Stimulated activated CD8-positive, alpha-beta memory T cell treated with anti-CD3 and anti-CD28 coated beads, Interleukin-15, amount 100 ng/mL, for 4 hours (primary cell): ENCODE data around the gene CSMD2.

Experiments
- DNase-seq, 2 donors: peaks; one replicate each; pipeline ENCODE4 v3.0.0-alpha.2; 2020; ENCODE audit warnings: low read depth in 2 of 2

The CSMD2 gene

DNA sequence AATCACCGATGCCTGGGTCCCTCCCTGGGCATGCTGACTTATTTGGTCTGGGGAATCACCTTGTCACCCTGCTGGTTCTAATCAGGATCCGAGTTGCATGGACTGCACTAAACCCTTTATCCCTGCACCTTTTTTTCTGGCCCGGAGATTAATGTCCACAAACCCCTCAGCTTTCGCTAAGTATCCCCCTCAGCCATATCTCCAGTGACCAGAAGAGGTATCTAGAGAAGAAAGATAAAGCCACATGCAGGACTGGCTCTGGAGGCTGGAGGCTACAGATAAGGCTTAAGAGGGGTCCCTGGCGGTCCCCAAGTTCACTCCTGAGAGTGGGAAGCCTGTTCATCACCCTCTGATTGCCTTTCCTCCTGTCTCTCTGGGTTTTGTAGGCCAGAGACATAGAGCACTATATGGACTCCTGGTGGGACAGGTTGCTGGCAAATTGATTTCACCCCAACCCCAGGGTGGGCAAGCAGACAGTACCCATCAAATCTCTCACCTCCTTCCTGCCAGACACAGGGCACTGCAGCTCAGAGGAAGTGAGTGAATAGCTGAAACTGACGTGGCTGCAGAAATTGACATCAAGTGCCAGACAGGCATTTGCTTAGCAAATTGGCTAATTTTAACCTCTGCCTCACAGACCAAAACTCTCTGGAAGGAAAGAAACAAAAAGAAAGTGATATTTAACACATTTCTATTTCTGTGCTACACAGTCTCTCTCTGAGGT lies 262.4 kb downstream of the CSMD2 start:
- no peak for DNase-seq

DNA sequence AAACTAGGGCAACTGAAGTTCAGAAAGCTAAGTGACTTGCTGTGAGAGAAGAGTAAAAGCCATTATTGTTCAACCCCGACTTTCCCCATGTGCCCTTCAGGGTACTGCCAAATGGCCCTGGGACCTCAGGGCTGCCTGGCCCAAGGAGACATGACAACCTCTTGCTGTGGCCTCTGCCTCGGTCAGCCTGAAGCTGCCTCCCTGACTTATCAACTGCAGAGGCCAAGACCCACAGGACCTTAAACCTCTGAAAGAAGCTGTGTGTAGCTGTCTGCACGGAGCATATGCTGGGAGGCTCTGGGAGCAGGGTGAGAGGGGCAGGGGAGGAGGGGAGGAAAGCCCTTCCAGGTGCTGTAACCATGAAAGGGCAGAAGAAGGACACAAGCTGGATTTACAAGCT lies 265.3 kb downstream of the CSMD2 start:
- no peak for DNase-seq

DNA sequence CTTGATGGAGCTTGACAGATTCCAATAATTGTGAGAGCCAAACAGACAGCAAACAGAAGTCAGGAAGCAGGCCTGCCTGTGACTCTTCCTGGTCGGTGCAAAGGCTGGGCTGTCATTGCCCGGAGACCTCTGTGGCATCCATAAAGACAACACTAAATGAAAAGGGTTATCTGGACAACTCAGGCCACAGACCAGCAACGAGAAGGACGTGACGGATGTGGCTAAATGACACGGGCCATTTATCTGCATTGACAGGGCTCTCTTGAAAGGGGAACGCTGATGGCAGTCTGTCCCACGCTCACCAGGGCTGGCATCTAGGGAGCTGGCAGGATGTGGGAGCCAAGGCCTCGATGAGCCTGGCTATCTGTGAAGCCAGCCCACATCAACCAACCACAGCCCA lies 266.1 kb downstream of the CSMD2 start:
- DNase-seq: no peak

DNA sequence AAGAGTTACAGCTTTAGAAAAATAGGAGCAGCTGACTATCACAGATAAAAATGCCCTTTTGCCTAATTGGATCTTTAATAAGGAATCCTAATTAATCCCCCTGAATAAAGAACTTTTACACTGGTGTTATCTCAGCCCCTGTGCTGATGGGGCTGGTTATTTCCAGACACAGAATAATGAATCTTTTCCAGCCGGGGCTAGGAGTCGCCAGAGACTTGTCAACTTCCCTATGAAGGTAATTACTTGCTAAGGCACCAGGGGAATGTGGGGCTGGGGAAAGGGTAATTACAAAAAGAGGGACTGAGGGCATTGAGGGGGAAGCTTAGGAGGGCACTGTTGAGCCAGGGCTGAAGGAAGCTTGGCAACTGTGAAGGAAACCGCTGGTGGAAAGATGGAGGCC lies 266.6 kb downstream of the CSMD2 start:
- no peak for DNase-seq

DNA sequence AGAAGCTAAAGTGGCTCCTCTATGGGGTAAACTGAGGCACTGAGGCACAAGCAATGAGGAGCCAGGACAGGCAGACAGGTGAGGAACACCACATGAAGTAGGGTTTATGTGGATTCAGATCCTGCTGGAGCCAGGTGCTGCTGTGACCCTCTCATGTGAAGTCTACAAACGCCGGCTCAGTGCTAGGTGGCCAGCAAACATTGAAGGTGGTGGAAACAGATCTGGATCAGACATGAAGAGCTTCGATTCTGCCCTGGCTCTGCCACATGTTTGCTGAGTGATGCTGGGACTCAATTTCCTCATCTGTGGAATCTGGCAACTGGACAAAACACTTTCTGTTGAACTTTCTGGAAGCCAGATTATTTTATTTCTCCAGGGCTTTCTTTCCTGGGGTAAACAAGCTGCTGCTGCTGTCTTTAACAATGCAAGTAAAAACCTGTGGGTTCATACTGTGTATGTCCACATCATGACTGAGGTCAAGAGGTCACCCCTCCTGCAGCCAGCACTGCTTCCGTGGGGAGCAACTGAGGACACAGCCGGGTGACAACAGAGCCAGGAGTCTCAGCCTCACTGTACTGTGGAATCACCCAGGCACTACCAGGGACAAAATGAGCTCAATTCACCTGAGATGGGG lies 267.8 kb downstream of the CSMD2 start:
- DNase-seq: no peak

DNA sequence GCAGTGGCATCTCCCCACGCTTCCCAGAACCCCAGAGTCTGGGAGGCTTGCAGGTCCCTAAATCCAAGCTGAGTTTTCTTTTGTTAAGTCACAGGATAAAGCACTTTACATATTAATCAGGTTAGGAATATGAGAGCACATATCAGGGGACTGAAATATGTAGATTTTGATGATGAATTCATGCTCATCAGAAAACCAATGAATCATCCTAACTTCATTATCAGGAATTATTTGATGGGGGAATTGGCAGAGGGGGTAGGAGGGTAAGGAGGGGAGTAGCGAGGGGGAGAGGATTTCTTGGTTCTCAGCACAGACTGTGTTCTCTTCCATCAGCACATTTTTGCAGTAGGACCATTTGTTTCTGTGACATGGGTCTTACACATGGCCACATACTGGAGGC lies 269.1 kb downstream of the CSMD2 start:
- DNase-seq: no peak

DNA sequence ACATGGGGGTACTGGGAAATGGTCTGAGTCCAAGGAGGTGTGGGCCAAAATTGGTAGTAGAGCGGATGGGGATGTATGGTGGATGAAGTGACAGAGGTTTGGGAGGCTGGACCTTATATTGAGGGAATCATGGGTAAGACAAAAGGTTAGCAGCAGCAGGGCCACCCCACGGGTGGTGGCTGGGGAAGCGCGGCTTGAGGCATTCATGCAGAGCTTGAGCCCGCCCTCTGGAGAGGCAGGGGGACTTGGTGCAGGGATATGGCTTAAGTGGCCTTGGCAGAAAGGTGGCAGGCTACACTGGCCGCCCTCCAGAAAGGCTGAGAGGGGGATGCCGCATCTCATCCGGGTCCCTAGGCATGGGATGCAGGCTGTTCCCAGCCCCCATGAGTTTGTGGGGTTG lies 269.6 kb downstream of the CSMD2 start:
- no peak for DNase-seq

DNA sequence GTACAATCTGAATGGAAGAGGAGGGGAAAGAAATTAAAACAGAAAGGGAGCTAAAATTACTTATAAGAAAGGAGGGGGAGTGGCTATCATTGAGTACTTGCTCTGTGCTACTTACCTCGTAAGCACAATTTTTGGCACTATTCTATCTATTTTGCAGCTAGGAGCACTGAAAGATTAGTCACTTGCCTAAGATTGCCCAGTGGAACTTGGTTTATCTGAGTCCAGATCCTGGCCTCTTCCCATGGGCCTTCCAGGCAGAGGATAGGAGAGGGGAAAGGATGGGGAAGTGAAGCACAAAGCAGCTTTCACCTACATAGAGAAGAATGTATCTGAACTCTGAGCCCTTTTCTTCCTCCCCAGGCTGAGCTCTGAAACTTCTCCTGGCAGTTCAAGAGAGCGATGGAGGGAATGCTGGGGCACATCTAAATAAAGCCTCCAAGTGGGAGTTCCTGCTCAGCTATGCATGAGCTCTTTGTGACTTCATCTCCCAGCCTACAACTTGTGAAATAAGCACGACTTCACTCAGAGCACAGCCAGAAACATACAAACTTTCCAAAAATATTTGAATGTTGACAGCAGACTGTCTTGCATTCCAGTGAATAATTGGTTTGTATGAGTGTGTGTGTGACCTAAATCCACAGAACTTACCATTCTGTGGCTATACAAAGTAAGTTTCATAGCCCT lies 271.7 kb downstream of the CSMD2 start:
- no peak for DNase-seq

DNA sequence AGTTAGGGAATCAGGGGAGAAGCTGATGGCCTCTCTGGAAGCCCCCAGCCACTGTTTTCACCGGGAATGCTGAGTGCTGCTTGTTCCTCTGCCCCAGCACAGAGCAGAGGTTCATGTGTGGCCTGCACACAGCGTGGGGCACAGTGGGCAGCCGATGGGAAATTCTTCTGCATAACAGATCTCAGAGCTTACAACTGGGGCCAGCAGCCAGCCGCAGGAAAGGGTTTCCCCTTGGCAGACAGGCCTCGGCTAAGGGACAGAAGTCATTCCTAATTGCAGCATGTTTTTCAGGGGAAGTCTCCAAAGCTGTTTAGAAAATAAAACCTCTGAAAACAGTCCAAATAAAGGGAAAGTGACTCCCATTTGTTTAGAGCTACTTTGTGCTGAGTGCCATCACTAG lies 278.5 kb downstream of the CSMD2 start:
- DNase-seq: no peak

DNA sequence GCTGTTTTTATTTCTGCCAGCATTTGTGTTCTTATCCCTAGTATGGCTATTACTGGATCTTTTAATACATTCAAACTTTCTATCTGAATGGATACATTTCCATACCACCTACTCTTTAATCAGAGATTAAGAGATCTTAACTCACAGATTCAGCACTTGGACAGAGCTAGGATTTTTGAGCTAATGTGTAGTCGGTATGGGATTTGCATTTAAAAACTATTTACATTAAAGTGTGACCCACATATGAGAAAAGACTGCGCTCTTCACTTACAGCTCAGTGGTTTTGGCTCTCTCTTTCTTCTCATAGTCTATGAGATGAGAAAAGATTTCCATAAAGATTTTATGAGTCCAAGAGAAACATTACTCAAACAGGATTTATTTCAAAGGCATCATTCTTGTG lies 284.7 kb downstream of the CSMD2 start:
- no peak for DNase-seq

DNA sequence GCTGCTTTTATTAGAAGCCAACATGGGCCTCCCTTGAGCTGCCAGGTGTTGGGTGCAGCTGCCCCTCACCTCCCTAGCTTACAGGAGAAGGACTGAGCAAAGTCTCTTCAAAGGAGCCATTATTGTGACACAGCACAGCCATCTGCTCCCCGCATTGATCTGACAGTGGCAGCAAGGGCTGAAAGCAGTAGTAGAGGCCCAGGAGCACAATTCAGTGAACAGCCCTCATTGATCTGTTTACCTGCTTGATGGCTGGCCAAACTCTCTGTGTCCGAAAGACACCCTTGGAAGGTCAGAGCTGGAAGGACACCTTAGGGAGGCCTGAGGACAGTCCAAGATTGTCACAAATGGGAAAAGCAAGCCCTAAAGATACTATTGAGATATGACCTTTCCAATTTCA lies 286.6 kb downstream of the CSMD2 start:
- no peak for DNase-seq

DNA sequence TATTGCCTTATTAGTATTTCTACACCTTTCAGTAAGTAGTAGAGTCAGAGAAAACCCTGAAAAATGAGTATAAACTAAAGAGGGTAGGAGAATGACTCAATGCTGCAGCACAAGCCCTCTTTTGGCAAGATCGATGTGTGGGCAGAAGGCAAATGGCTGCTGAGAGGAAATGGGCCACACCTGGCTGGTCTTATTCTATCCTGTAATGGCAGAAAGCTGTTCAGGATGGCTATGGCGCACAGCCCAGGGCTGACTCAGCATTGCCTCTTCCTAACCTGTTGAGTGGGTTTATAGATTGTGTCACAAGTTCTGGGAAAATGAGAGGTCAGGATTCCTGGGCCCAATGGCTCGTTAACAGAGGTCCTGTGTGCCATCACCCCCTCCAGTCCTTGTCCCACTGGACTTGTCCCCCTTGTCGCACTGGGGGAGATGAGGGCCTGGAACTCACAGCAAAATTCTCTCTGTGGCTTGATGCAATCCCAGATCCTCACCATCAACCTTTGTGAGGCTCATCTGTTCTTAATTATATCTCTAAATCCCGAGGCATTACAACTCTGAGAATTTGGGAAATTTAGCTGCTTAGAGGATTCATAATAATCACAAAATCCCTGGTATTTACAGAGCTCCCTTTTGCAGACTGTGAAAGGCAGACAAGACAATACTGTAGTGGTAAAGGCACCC lies 287.9 kb downstream of the CSMD2 start:
- DNase-seq: no peak

DNA sequence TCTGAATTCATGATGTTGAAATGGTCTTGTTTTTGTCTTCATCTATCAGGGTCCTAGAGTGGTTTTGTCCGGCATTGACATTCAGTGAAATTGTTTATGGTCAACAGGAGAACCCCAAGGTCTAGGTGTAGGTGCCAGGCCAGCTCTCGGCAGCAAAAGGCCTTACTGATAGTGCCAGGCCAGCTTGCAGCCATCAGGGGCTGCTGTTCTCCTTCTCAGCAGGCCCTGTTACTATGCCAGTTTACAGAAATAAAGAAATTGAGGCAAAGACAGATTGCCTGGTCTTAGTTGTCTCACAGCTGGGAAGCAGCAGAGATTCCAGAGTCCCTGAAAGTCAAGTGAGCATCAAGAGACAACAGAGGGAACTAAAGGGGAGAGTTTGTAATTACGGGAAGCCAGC lies 289.2 kb downstream of the CSMD2 start:
- DNase-seq: no peak

DNA sequence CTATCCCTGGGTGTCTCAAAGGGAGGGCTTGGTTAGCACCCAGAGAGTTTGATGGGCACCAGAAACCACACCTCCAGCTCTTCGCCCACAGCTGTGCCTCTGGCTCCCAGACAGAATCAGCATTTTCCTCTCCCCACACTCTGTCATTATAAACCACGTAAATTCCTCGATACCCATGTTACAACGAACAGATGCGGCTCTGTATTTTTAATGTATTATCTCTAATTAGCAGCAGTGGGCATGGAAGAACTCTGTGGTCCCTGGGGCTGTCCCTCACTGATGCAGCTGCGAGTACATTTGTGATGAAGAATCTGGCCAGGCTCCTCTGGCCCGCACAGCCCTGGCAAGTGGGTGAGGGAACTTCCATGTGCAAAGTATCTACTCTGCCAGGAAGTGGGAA lies 290.4 kb downstream of the CSMD2 start:
- no peak for DNase-seq

DNA sequence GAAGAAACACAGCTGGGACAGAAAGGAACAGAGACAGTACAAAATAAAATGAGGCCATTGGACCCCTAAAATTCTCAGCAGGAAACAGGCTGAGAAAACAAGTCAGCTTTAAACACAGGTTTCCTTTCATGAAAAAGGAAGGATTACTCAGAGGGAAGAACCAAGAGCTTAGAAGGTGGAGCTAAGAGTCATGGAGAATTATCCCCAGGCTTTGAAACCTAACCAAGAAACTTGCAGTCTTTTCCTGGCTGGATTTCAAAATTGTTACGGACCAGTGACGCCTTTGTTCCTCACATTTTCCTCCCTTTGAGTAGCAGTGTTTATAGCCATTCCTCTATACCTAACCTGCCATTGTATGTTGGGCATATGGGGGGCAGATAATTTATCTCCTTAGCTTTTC lies 292.3 kb downstream of the CSMD2 start:
- no peak for DNase-seq

DNA sequence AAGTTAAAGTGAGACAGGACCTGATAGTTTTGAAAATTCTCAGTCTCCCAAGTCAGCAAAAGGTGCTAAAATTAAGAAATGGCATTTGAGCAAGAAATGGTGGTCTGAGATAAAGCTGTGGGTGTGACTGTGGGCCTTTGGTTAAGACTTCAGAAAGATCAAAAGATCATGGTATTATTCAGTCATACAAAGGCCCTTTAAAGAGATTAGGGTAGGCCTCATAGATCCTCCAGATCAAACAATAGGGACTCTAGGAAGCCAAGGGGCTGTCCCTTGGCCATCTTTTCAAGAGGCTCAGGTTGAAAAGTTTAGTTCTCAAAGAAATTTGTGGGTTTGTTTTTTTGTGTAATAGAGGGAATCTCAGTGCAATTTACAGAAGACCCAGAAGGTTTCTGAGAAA lies 292.8 kb downstream of the CSMD2 start:
- DNase-seq: no peak

DNA sequence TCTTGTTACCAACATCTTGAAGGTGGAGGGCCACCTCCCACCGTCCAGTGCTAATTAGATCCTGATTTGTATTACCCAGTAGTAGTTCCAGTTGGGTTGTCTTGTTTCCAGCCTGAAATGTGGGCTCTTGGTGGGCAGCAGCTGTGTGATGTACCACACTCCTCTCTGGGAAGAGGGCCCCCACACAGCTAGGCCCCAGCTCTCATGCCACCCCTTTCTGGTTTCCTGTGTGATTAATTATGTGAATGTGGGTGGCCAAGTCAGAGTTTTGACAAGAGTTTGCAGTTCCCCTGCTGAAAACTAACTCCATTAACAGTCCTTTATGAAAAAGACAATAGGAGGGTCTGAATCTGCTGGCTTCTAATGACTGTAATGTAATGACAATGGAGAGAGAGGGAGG lies 297.3 kb downstream of the CSMD2 start:
- DNase-seq: no peak

DNA sequence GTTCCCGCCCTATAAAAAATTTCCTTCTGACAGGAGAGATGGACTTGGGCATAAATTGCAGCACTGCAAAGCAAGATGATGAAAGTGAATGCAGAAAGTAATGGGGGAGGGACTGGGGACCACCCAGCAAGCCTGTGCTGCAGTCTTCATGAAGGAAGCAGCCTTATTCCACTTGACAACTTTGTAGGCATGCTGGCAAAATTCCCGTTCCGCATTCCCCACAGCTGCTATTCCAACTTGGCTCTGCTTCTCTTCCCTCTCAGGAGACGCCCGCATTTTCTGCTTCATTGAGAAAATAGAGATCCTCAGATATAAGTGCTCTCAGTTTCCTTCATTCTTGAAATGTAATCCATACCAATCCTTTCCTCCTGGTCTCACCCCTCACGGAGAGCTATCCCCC lies 298.7 kb downstream of the CSMD2 start:
- no peak for DNase-seq

DNA sequence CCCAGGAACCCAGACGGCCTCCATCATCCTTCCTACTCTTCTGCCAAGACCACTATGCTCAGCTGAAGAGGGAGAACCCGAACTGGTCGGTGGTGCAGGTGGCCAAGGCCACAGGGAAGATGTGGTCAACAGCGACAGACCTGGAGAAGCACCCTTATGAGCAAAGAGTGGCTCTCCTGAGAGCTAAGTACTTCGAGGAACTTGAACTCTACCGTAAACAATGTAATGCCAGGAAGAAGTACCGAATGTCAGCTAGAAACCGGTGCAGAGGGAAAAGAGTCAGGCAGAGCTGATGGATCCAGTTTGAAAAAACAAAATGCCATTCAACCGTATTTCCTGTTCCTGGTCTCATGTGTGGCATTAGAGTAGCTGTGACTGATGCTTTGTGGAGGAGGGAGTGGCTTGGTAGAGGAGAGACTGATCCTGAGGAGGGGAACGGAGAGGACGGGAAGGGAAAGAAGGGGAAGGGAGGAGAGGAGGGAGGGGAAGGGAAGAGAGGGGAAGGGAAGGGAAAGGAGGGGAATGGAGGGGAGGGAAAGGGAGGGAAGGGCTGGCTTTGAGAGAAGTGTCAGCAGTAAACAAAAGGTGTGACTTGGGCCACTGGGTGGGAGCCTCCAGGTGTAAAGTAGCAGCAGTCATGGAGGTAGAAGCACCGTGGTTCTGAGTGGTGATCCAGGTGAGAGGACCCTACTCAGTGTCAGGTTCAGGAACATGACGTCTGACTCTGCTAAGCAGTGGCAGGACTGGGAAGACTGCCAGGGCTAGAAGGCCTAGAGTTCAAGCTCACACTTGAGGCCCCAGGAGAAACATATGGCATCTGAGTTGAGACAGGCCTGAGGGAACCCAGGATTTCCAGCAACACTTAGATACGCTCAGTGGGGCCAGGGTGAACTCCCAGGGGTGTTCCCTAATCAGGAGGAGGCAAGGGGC lies 300.3 kb downstream of the CSMD2 start:
- DNase-seq: no peak

DNA sequence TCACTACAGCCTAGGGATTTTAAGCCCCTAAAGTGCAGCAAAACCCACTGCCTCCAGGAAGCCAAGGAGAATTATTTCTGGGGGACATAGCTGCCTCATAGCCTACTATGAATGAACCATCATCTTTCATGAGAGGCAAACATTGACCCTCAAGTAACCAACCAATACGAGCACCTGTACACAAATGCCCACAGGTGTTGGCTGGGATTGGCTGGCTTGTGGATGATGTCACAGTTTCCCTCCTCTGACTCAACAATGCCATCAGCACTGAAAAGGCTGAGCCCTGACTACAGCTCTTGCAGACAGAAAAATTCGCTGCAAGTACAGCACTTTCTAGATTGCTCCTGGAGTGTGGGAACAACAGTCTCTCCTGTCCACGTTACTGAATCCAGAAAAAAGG lies 301.3 kb downstream of the CSMD2 start, which contains the start of gene HMGB4:
Gene HMGB4 (plus strand): TSS at position 301 of the 400 bp plus-strand sequence. CDS start 113 bp downstream, outside the sequence.
- no peak for DNase-seq

DNA sequence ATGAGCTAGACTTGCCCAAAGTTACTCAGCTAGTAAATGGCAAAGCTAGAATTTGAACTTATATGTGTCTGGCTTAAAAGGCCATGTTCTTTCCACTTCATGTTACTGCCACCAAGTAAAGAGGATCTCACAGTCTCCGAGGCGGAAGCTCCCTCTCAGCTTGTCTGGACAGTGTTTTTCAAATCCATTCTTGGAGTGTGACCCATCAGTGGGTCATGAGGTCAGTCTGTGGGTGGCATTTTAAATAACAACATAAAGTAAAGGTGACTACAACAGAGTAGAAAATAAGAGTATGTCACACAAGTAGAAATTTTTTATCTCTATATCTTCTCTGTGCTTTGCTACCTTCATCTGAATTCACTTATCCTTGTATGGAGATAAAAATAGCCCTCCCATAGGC lies 304.4 kb downstream of the CSMD2 start:
- DNase-seq: no peak
